ENCODE data around the gene AOPEP. TPM values are rescaled to one million over a fixed set of nuclear protein-coding genes. Genes with fewer than 3 reads are reported as not detected.
"Not testable (repeated sequence)": the region's sequence is repeated elsewhere in the genome, so short reads cannot be mapped to it uniquely, and the experiment has no call there.

AOPEP gene
- total RNA-seq, 6 donors from 2014 or later: 55.4 to 410 (median 111) TPM

GRCh38 chr9:95018099-95018936 is 291.8 kb downstream of the AOPEP start:
- Histone ChIP-seq H3K9me3 (no peaks in the 10 kb centered on the region), H3K4me1 (peaks cover 15 to 39% (median 35%) of the 10 kb centered on the region in 4 donors), H3K27ac (peak overlapping the region; percentile 33 to 77 (median 72)), H3K4me3 (no peak overlapping the region), H3K36me3 (peaks cover 0 to 30% (median 2%) of the 10 kb centered on the region in 4 donors), H3K27me3 (no peaks in the 10 kb centered on the region)
- peak in 1 of 2 donors; percentile 54 for DNase-seq
- 33 to 53% methylated on average over 11 of the region's 11 CpGs for WGBS, 2 donors
- ATAC-seq (ENCODE audit: low FRiP score in 2 of 2): peak; percentile 76 to 83
- TF ChIP-seq CTCF (IDR thresholded peaks at IDR 0.05) (no peak), EP300 (IDR thresholded peaks at IDR 0.05) (peak in 1 of 4 donors; percentile 29), POLR2A (IDR thresholded peaks at IDR 0.05) (no peak), POLR2AphosphoS5 (IDR thresholded peaks at IDR 0.05) (peak; percentile 80 to 82)

GRCh38 chr9:95020644-95021043 is 294.1 kb downstream of the AOPEP start:
- Histone ChIP-seq H3K36me3 (peaks cover 0 to 28% (median 2%) of the 10 kb centered on the region in 4 donors), H3K27ac (peak overlapping the region in 1 of 4 donors; percentile 71), H3K4me1 (peaks cover 38 to 62% (median 53%) of the 10 kb centered on the region in 4 donors)
- 98% methylated on average over 6 of the region's 6 CpGs for WGBS, 2 donors
- H3K4me3 ChIP-seq; ATAC-seq (ENCODE audit: low FRiP score in 2 of 2); DNase-seq; H3K27me3 ChIP-seq; H3K9me3 ChIP-seq: not testable (repeated sequence)

- DNase-seq: no peak
- peak overlapping the region in 2 of 4 donors; percentile 81 to 82 for H3K27ac ChIP-seq
Measured at GRCh38 chr9:95021166-95021886, 294.8 kb downstream of the AOPEP start.

GRCh38 chr9:95022657-95023056 is 296.2 kb downstream of the AOPEP start:
- ATAC-seq (ENCODE audit: low FRiP score in 2 of 2) (no peak), DNase-seq (no peak)
- Histone ChIP-seq H3K27me3 (no peaks in the 10 kb centered on the region), H3K4me3 (no peak overlapping the region), H3K4me1 (peaks cover 49 to 66% (median 63%) of the 10 kb centered on the region in 4 donors), H3K36me3 (peaks cover 0 to 14% (median 2%) of the 10 kb centered on the region in 4 donors), H3K9me3 (no peaks in the 10 kb centered on the region), H3K27ac (peak overlapping the region; percentile 58 to 82 (median 80))
- WGBS, 2 donors: 95 to 97% methylated on average over 5 of the region's 5 CpGs
- TF ChIP-seq EP300 (IDR thresholded peaks at IDR 0.05) (no peak), POLR2AphosphoS5 (IDR thresholded peaks at IDR 0.05) (no peak), POLR2A (IDR thresholded peaks at IDR 0.05) (no peak), CTCF (IDR thresholded peaks at IDR 0.05) (no peak)

More at GRCh38 chr9:95021166-95021886, 294.8 kb downstream of the AOPEP start:
- WGBS, 2 donors: 84 to 94% methylated on average over 7 of the region's 7 CpGs
- Histone ChIP-seq H3K4me1 (peaks cover 43 to 65% (median 59%) of the 10 kb centered on the region in 4 donors), H3K9me3 (no peaks in the 10 kb centered on the region), H3K4me3 (no peak overlapping the region), H3K36me3 (peaks cover 0 to 23% (median 2%) of the 10 kb centered on the region in 4 donors), H3K27me3 (no peaks in the 10 kb centered on the region)
- no peak for TF ChIP-seq EP300 (IDR thresholded peaks at IDR 0.05)
- no peak for TF ChIP-seq CTCF (IDR thresholded peaks at IDR 0.05)
- TF ChIP-seq POLR2A (IDR thresholded peaks at IDR 0.05): no peak
- no peak for TF ChIP-seq POLR2AphosphoS5 (IDR thresholded peaks at IDR 0.05)
- no peak for ATAC-seq (ENCODE audit: low FRiP score in 2 of 2)

Data from upper lobe of left lung (tissue), 6 donors.